Measurements from ENCODE around the gene ENTPD2. TPM values are rescaled to one million over a fixed set of nuclear protein-coding genes. Genes with fewer than 3 reads are reported as not detected.
A peak's percentile ranks its signal among the peaks of the same experiment; 100 is the strongest.

ENTPD2 gene
- total and polyA plus RNA-seq, 2 donors: 2.8 to 6.4 TPM

- H3K4me1 ChIP-seq (ENCODE audit: insufficient read depth): peaks cover 2% of the 10 kb centered on the region
- no peak for DNase-seq (ENCODE audit: extremely low spot score)
- WGBS: under 1% methylated on average over 58 of the region's 58 CpGs
These were observed 32.2 kb upstream of the ENTPD2 start for GRCh38 chr9:137085920-137086530.

GRCh38 chr9:137084526-137084925, 30.7 kb upstream of the ENTPD2 start:
- WGBS: 87% methylated on average over 9 of the region's 9 CpGs
- no peak overlapping the region for H3K27ac ChIP-seq (ENCODE audit: low read depth)
- peaks cover 2% of the 10 kb centered on the region for H3K36me3 ChIP-seq (ENCODE audit: insufficient read depth)
- peaks cover 2% of the 10 kb centered on the region for H3K4me1 ChIP-seq (ENCODE audit: insufficient read depth)
- H3K4me3 ChIP-seq (ENCODE audit: low read depth, low read length): no peak overlapping the region
- no peak for DNase-seq (ENCODE audit: extremely low spot score)

More at GRCh38 chr9:137085920-137086530, 32.2 kb upstream of the ENTPD2 start:
- H3K4me3 ChIP-seq (ENCODE audit: low read depth, low read length): peak overlapping the region; percentile 68
- H3K27ac ChIP-seq (ENCODE audit: low read depth): peak overlapping the region; percentile 93
- H3K36me3 ChIP-seq (ENCODE audit: insufficient read depth): no peaks in the 10 kb centered on the region

- Histone ChIP-seq H3K4me3 (ENCODE audit: low read depth, low read length) (no peak overlapping the region), H3K36me3 (ENCODE audit: insufficient read depth) (peaks cover 2% of the 10 kb centered on the region), H3K27ac (ENCODE audit: low read depth) (no peak overlapping the region), H3K4me1 (ENCODE audit: insufficient read depth) (peaks cover 2% of the 10 kb centered on the region)
- no peak for DNase-seq (ENCODE audit: extremely low spot score)
- WGBS: 54% methylated on average over 12 of the region's 12 CpGs
These were observed 29.6 kb upstream of the ENTPD2 start for GRCh38 chr9:137083394-137084004.

- no peak for DNase-seq (ENCODE audit: extremely low spot score)
- peaks cover 2% of the 10 kb centered on the region for H3K4me1 ChIP-seq (ENCODE audit: insufficient read depth)
- H3K27ac ChIP-seq (ENCODE audit: low read depth): no peak overlapping the region
- 86% methylated on average over 8 of the region's 8 CpGs for WGBS
- no peak overlapping the region for H3K4me3 ChIP-seq (ENCODE audit: low read depth, low read length)
- peaks cover 2% of the 10 kb centered on the region for H3K36me3 ChIP-seq (ENCODE audit: insufficient read depth)
These were observed 29.0 kb upstream of the ENTPD2 start for GRCh38 chr9:137082925-137083290.

GRCh38 chr9:137082222-137082924, 28.5 kb upstream of the ENTPD2 start:
- DNase-seq (ENCODE audit: extremely low spot score): no peak
- H3K36me3 ChIP-seq (ENCODE audit: insufficient read depth): peaks cover 2% of the 10 kb centered on the region
- no peak overlapping the region for H3K27ac ChIP-seq (ENCODE audit: low read depth)
- WGBS: 90% methylated on average over 16 of the region's 16 CpGs
- H3K4me1 ChIP-seq (ENCODE audit: insufficient read depth): peaks cover 2% of the 10 kb centered on the region
- H3K4me3 ChIP-seq (ENCODE audit: low read depth, low read length): no peak overlapping the region

GRCh38 chr9:137080260-137081122, 26.6 kb upstream of the ENTPD2 start:
- 88% methylated on average over 24 of the region's 24 CpGs for WGBS
- peaks cover 2% of the 10 kb centered on the region for H3K36me3 ChIP-seq (ENCODE audit: insufficient read depth)
- DNase-seq (ENCODE audit: extremely low spot score): no peak
- no peaks in the 10 kb centered on the region for H3K4me1 ChIP-seq (ENCODE audit: insufficient read depth)
- no peak overlapping the region for H3K27ac ChIP-seq (ENCODE audit: low read depth)
- no peak overlapping the region for H3K4me3 ChIP-seq (ENCODE audit: low read depth, low read length)

- DNase-seq (ENCODE audit: extremely low spot score): no peak
- Histone ChIP-seq H3K4me3 (ENCODE audit: low read depth, low read length) (no peak overlapping the region), H3K36me3 (ENCODE audit: insufficient read depth) (peaks cover 2% of the 10 kb centered on the region), H3K27ac (ENCODE audit: low read depth) (no peak overlapping the region), H3K4me1 (ENCODE audit: insufficient read depth) (no peaks in the 10 kb centered on the region)
- WGBS: 86% methylated on average over 13 of the region's 13 CpGs
These were observed 25.5 kb upstream of the ENTPD2 start for GRCh38 chr9:137079401-137079787.

- Histone ChIP-seq H3K36me3 (ENCODE audit: insufficient read depth) (peaks cover 2% of the 10 kb centered on the region), H3K27ac (ENCODE audit: low read depth) (no peak overlapping the region), H3K4me3 (ENCODE audit: low read depth, low read length) (peak overlapping the region; percentile 92), H3K4me1 (ENCODE audit: insufficient read depth) (no peaks in the 10 kb centered on the region)
- no peak for DNase-seq (ENCODE audit: extremely low spot score)
- 59% methylated on average over 51 of the region's 51 CpGs for whole genome bisulfite sequencing
These were observed 25.0 kb upstream of the ENTPD2 start for GRCh38 chr9:137078701-137079400.

- Histone ChIP-seq H3K27ac (ENCODE audit: low read depth) (peak overlapping the region; percentile 30), H3K36me3 (ENCODE audit: insufficient read depth) (peaks cover 2% of the 10 kb centered on the region), H3K4me1 (ENCODE audit: insufficient read depth) (no peaks in the 10 kb centered on the region), H3K4me3 (ENCODE audit: low read depth, low read length) (peak overlapping the region; percentile 92)
- WGBS: 15% methylated on average over 76 of the region's 76 CpGs
- DNase-seq (ENCODE audit: extremely low spot score): no peak
These were observed 24.2 kb upstream of the ENTPD2 start for GRCh38 chr9:137077758-137078693.

GRCh38 chr9:137077010-137077747, 23.3 kb upstream of the ENTPD2 start, which contains the start of gene UAP1L1:
UAP1L1 (plus strand) TSS chr9:137077517; CDS start chr9:137077533, 16 bp downstream.
- Histone ChIP-seq H3K27ac (ENCODE audit: low read depth) (peak within 1 kb of the TSS; percentile 31), H3K36me3 (ENCODE audit: insufficient read depth) (peaks cover 2% of the 10 kb centered on the region)

GRCh38 chr9:137076636-137077009, 22.8 kb upstream of the ENTPD2 start:
- no peaks in the 10 kb centered on the region for H3K4me1 ChIP-seq (ENCODE audit: insufficient read depth)

More at GRCh38 chr9:137077010-137077747, 23.3 kb upstream of the ENTPD2 start, which contains the start of gene UAP1L1:
- 2% methylated on average over 81 of the region's 87 CpGs for WGBS
- no peaks in the 10 kb centered on the region for H3K4me1 ChIP-seq (ENCODE audit: insufficient read depth)
- peak within 1 kb of the TSS; percentile 92 for H3K4me3 ChIP-seq (ENCODE audit: low read depth, low read length)
- DNase-seq (ENCODE audit: extremely low spot score): no peak

More at GRCh38 chr9:137076636-137077009, 22.8 kb upstream of the ENTPD2 start:
- whole genome bisulfite sequencing: 65% methylated on average over 15 of the region's 15 CpGs
- Histone ChIP-seq H3K27ac (ENCODE audit: low read depth) (no peak overlapping the region), H3K4me3 (ENCODE audit: low read depth, low read length) (peak overlapping the region; percentile 92), H3K36me3 (ENCODE audit: insufficient read depth) (peaks cover 2% of the 10 kb centered on the region)
- DNase-seq (ENCODE audit: extremely low spot score): no peak

All from urinary bladder (tissue), 4 donors.